Smooth muscle cell (in vitro differentiated cells): ENCODE data around the gene ACOX1. TPM values are rescaled to one million over a fixed set of nuclear protein-coding genes. Genes with fewer than 3 reads are reported as not detected.

Experiments used
- DNase-seq: peaks from one replicate; lab custom pipeline; 2025; ENCODE audit not compliant: unreplicated experiment; lab: John Stamatoyannopoulos, UW
- H2AFZ ChIP-seq: fragments of 200-600 bp; sonication (generic); 2 replicates; pipeline ENCODE4 v1.6.0; 2016; ENCODE audit warnings: antibody characterized with exemption, low read depth, mild to moderate bottlenecking
- H3F3A ChIP-seq: fragments of 200-600 bp; sonication (generic); 2 replicates; pipeline ENCODE4 v1.6.0; 2017; ENCODE audit warnings: antibody characterized with exemption, low read depth
- H3K27ac ChIP-seq: fragments of 200-600 bp; sonication (generic); 2 replicates; pipeline ENCODE4 v1.5.1; 2016; ENCODE audit warnings: low read depth, mild to moderate bottlenecking
- H3K27me3 ChIP-seq: fragments of 200-600 bp; sonication (generic); 2 replicates; pipeline ENCODE4 v1.6.1; 2016; ENCODE audit warnings: low read depth, mild to moderate bottlenecking
- H3K36me3 ChIP-seq: fragments of 200-600 bp; sonication (generic); 2 replicates; pipeline ENCODE4 v1.5.1; 2016; ENCODE audit warnings: low read depth
- H3K4me1 ChIP-seq: fragments of 200-600 bp; sonication (generic); 2 replicates; pipeline ENCODE4 v1.5.1; 2016; ENCODE audit warnings: low read depth
- H3K4me2 ChIP-seq: fragments of 200-600 bp; sonication (generic); 2 replicates; pipeline ENCODE4 v1.6.0; 2016; ENCODE audit warnings: mild to moderate bottlenecking
- H3K4me3 ChIP-seq: fragments of 200-600 bp; sonication (generic); 2 replicates; pipeline ENCODE4 v1.5.1; 2016; ENCODE audit warnings: mild to moderate bottlenecking
- H3K79me2 ChIP-seq: fragments of 200-600 bp; sonication (generic); 2 replicates; pipeline ENCODE4 v1.6.0; 2016; ENCODE audit warnings: low read depth, mild to moderate bottlenecking
- H3K9ac ChIP-seq: fragments of 200-600 bp; sonication (generic); 2 replicates; pipeline ENCODE4 v1.6.0; 2016; ENCODE audit warnings: low read depth
- H3K9me3 ChIP-seq: fragments of 200-600 bp; sonication (generic); replicated peaks from 2 replicates; pipeline ENCODE4 v1.5.1; 2016; ENCODE audit warnings: low read depth
- H4K20me1 ChIP-seq: fragments of 200-600 bp; sonication (generic); 2 replicates; pipeline ENCODE4 v1.6.0; 2016; ENCODE audit warnings: low read depth
- CTCF ChIP-seq: fragments of 200-600 bp; sonication (generic); IDR thresholded peaks from 2 replicates; pipeline ENCODE4 v1.5.1; 2017; ENCODE audit warnings: borderline replicate concordance, mild to moderate bottlenecking, antibody characterized with exemption; ENCODE audit not compliant: insufficient read depth, poor library complexity, severe bottlenecking
- WGBS: methylation state at CpG from one replicate; pipeline ENCODE4 v1.1.7; 2016; ENCODE audit warnings: low lambda C conversion rate; 5-methylcytosine and 5-hydroxymethylcytosine counted together
- polyA plus RNA-seq: library from polyadenylated mRNA; unstranded; fragments of >200 nt; fragmentation: Nextera tagmentation; extraction: Ambion mirVana; gene quantifications from 2 replicates; pipeline ENCODE4 v1.2.1, GENCODE V29; 2016
- total RNA-seq: library from RNA; depleted of rRNA; stranded (reverse); fragments of >200 nt; gene quantifications from 2 replicates; pipeline ENCODE4 v1.2.3, GENCODE V29; 2014

Gene ACOX1
- total and polyA plus RNA-seq, 2 experiments from 2014 or later: 25.9 to 35.3 TPM

- Histone ChIP-seq H3K4me2 (no peak overlapping the region), H4K20me1 (no peaks in the 10 kb centered on the region), H3K4me1 (no peaks in the 10 kb centered on the region), H2AFZ (no peak overlapping the region), H3K4me3 (no peak overlapping the region), H3K79me2 (no peaks in the 10 kb centered on the region), H3K9ac (no peak overlapping the region), H3K36me3 (no peaks in the 10 kb centered on the region), H3F3A (no peaks in the 10 kb centered on the region), H3K9me3 (no peaks in the 10 kb centered on the region), H3K27me3 (no peaks in the 10 kb centered on the region), H3K27ac (no peak overlapping the region)
- no peak for TF ChIP-seq CTCF
- WGBS: 96% methylated on average over 4 of the region's 4 CpGs
- DNase-seq: no peak
Measured at GRCh38 chr17:75933808-75934207, 45.2 kb downstream of the ACOX1 start.

DNA sequence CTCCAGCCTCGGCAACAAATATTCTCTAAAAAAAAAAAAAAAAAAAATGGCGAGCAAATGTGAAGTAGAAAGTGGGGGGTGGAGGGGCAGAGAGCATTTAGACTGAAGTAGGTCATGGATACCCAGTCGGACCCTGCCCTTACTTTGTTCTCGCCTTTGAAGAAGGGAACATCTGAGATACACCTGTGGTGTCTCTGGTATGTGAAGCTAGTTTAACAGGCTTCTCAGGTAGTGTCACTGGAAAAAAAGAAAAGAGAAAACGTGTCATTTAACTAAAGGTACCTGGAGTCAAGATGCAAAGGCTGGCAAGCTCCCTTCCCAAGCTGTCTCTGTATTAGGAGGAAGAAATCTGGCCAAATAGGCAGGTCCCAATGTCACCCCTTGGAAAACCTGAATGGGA lies 46.1 kb downstream of the ACOX1 start:
- H3K9me3 ChIP-seq: no peaks in the 10 kb centered on the region
- no peaks in the 10 kb centered on the region for H4K20me1 ChIP-seq
- H2AFZ ChIP-seq: no peak overlapping the region
- no peak for TF ChIP-seq CTCF
- H3F3A ChIP-seq: no peaks in the 10 kb centered on the region
- H3K36me3 ChIP-seq: no peaks in the 10 kb centered on the region
- DNase-seq: no peak
- no peak overlapping the region for H3K9ac ChIP-seq
- WGBS: 88% methylated on average over 5 of the region's 5 CpGs
- no peak overlapping the region for H3K27ac ChIP-seq
- no peaks in the 10 kb centered on the region for H3K79me2 ChIP-seq
- no peaks in the 10 kb centered on the region for H3K27me3 ChIP-seq
- H3K4me2 ChIP-seq: no peak overlapping the region
- H3K4me3 ChIP-seq: no peak overlapping the region
- H3K4me1 ChIP-seq: no peaks in the 10 kb centered on the region

DNA sequence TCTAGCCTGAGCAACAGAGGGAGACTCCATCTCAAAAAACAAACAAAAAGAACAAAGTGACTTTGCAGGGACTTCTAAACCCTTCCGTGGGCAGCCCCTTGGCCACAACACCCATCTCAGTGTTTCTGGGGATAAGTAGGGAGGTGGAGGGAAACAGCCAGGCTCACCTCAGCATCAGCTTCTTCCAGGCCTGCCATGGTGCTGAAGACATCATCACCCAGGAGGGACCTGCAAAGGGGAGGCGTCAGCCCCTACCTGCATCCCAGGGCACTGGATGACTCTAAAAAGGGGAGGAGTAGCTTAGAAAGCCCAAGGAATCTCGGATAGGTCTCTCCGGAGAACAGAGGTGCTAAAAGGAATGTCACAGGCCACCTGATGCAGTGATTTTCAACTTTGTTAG lies 47.9 kb downstream of the ACOX1 start:
- Histone ChIP-seq H3K9me3 (no peaks in the 10 kb centered on the region), H3K27ac (no peak overlapping the region)

More for the DNA sequence above, 47.9 kb downstream of the ACOX1 start:
- no peak overlapping the region for H2AFZ ChIP-seq
- no peaks in the 10 kb centered on the region for H3F3A ChIP-seq
- no peaks in the 10 kb centered on the region for H3K79me2 ChIP-seq
- no peaks in the 10 kb centered on the region for H3K36me3 ChIP-seq
- no peak for DNase-seq
- H3K4me2 ChIP-seq: no peak overlapping the region
- no peaks in the 10 kb centered on the region for H3K4me1 ChIP-seq
- H3K9ac ChIP-seq: no peak overlapping the region
- 86% methylated on average over 4 of the region's 4 CpGs for WGBS
- TF ChIP-seq CTCF: no peak
- H3K4me3 ChIP-seq: no peak overlapping the region
- H4K20me1 ChIP-seq: no peaks in the 10 kb centered on the region
- no peaks in the 10 kb centered on the region for H3K27me3 ChIP-seq
